Superior temporal gyrus (tissue), 1 donor: ENCODE measurements around the gene KRTAP10-10.
"Not testable (repeated sequence)": the region's sequence is repeated elsewhere in the genome, so short reads cannot be mapped to it uniquely, and the experiment has no call there.

Experiments used
- DNase-seq: peaks from one replicate; pipeline ENCODE4 v3.0.0-alpha.2; 2016; ENCODE audit errors: extremely low spot score

The KRTAP10-10 gene

DNA sequence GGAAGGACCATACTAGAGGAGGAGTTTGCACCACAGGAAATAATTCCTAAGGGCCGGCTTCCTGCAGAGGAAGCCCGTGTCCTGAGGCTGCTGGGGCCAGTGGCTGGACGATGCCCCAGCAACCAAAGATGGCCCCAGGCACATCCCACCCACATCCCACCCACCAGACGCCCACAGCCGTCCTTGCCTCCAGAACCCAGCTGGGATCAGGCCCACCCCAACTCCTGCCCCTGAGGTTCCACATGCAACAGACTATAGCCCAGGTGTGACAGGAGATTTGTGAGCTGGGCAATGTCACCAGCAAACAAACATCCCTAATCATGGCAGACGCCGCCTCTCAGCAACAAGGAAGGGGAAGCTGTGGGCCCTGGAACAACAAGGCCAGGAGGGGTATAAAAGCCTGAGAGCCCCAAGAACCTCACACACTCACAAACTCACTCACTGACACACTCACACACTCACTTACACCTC is 10.4 kb upstream of the KRTAP10-10 start, which contains the start of gene KRTAP10-9:
Gene KRTAP10-9 (plus strand): TSS at position 421 of the 471 bp plus-strand sequence. CDS start 79 bp downstream, outside the sequence.
- no peak for DNase-seq

GRCh38 chr21:44627181-44627822 is 9.9 kb upstream of the KRTAP10-10 start:
- DNase-seq, result not testable (repeated sequence)

DNA sequence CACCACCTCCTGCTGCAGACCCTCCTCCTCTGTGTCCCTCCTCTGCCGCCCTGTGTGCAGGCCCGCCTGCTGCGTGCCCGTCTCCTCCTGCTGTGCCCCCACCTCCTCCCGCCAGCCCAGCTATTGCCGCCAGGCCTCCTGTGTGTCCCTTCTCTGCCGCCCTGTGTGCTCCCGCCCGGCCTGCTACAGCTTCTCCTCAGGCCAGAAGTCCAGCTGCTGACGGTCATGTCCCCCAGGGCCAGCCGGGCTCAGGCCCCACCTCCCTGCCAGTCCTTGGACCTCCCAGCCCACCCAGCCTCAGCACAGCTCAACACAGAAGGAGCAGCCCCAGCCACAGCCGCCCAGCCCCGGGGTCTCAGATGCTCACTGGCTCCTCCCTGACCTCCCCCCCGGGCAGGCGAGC is 9.3 kb upstream of the KRTAP10-10 start:
- DNase-seq, result not testable (repeated sequence)

- DNase-seq, result no peak
These were observed 8.3 kb upstream of the KRTAP10-10 start for GRCh38 chr21:44628707-44629391.

DNA sequence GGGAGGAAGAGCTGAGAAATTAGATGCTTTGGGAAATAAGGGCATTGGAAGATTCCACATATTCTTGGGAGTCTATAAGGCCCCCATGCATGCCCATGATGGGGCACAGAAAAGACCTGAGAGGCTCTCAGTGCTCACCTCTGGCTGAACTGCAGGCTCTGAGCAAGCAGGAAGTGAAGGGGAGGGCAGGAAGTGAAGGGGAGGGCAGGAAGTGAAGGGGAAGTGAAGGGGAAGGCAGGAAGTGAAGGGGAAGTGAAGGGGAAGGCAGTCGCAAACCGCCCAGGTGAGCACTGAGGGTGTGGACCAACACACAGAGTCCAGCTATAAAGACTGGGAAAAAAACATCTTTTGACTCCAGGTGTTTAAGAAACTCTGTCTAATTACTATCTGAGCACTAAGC is 6.7 kb upstream of the KRTAP10-10 start:
- DNase-seq, result no peak

- DNase-seq, result no peak
These were observed 5.1 kb upstream of the KRTAP10-10 start for GRCh38 chr21:44632067-44632466.

- DNase-seq, result no peak
These were observed 743 bp upstream of the KRTAP10-10 start for GRCh38 chr21:44636209-44637017.

DNA sequence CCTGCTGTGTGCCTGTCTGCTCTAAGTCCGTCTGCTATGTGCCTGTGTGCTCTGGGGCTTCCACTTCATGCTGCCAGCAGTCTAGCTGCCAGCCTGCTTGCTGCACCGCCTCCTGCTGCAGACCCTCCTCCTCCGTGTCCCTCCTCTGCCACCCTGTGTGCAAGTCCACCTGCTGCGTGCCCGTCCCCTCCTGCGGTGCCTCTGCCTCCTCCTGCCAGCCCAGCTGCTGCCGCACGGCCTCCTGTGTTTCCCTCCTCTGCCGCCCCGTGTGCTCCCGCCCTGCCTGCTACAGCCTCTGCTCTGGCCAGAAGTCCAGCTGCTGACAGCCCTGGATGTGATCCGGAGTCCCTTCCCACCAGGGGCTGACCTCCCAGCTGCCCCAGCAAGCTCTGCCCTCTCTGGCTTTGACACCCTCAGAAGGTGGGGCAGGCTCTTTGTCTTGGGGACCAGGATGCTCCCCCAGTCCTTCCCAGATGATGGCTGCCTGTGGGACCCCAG is 744 bp downstream of the KRTAP10-10 start:
- DNase-seq, result not testable (repeated sequence)

DNA sequence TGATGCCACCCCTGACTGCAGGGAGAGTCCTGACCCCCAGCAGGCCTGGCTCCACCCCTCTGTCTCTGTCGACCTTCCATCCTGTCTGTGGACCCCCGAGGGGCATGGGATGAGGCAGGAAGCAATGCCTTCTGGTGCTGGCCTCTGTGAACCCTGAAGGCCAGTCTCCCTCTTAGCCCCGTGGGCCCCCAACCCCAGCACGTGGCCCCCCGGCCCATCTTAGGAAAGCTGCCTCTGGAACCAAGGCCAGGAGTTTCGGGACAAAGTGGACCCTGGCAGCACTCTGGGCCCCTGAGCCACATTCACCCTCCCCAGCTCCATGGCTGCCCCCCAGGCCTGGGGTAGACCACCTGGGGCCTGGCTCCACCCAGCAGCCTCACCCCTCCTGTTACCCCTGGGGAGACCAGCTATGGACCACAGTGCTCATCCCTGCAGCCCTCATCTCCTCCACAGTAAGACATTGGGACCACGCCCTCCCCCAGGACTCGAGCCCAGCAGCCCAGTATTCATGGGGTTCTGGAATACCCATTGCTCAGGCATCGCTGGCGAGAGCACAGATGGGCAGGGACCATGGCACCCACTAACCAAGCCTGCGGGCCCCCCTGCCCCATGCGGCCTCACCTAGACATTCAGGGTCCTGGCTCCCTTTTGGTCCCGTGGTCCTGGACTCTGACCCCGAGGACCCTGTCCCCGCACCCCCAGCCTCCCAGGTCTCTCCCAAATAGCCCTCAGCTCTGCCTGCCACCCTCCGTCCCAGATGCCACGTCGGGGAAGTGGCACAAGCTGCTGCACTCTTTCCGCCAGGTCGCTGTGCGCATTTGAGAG is 1.6 kb downstream of the KRTAP10-10 start:
- not testable (repeated sequence) for DNase-seq

GRCh38 chr21:44639331-44639655 is 2.1 kb downstream of the KRTAP10-10 start:
- DNase-seq, result no peak

DNA sequence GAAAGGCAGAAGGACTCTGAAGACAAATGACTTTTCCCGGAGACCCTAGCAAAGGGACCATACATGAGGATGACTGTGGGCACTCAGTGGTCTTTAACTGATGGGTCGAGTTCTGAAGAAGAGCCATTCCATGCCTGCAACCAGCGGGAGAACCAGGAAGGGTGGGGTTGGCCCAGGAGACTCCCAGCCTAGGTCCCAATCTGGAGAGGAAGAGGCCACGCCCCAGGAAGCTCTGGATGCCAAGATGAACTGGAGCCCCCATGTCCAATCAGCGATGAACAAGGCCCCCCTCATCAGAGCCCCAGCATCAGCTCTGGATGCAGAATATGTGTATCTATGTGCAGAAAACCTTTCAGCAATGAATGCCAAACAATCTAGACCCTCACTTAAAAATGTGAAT is 3.6 kb downstream of the KRTAP10-10 start:
- DNase-seq, result no peak

- DNase-seq, result no peak
These were observed 6.7 kb downstream of the KRTAP10-10 start for GRCh38 chr21:44643741-44644310.

GRCh38 chr21:44644878-44645277 is 7.7 kb downstream of the KRTAP10-10 start:
- DNase-seq, result no peak

DNA sequence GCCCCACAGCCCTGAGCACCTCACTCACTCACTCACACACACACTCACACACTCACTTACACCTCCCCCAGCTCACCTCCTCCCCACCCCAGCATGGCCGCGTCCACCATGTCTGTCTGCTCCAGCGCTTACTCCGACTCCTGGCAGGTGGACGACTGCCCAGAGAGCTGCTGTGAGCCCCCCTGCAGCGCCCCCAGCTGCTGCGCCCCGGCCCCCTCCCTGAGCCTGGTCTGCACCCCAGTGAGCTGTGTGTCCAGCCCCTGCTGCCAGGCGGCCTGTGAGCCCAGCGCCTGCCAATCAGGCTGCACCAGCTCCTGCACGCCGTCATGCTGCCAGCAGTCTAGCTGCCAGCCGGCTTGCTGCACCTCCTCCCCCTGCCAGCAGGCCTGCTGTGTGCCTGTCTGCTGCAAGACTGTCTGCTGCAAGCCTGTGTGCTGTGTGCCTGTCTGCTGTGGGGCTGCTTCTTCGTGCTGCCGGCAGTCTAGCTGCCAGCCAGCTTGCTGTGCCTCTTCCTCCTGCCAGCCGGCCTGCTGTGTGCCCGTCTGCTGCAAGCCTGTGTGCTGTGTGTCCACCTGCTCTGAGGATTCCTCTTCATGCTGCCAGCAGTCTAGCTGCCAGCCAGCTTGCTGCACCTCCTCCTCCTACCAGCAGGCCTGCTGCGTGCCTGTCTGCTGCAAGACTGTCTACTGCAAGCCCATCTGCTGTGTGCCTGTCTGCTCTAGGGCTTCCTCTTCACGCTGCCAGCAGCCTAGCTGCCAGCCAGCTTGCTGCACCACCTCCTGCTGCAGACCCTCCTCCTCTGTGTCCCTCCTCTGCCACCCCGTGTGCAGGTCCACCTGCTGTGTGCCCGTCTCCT is 9.4 kb downstream of the KRTAP10-10 start, which contains the start of gene KRTAP10-11:
Gene KRTAP10-11 (plus strand): TSS at position 49 of the 856 bp plus-strand sequence. CDS start 45 bp downstream, at position 94.
- not testable (repeated sequence) for DNase-seq

- DNase-seq, result no peak
These were observed 10.0 kb downstream of the KRTAP10-10 start for GRCh38 chr21:44647222-44647552.

- DNase-seq, result no peak
These were observed 11.6 kb downstream of the KRTAP10-10 start for GRCh38 chr21:44648557-44649311.

DNA sequence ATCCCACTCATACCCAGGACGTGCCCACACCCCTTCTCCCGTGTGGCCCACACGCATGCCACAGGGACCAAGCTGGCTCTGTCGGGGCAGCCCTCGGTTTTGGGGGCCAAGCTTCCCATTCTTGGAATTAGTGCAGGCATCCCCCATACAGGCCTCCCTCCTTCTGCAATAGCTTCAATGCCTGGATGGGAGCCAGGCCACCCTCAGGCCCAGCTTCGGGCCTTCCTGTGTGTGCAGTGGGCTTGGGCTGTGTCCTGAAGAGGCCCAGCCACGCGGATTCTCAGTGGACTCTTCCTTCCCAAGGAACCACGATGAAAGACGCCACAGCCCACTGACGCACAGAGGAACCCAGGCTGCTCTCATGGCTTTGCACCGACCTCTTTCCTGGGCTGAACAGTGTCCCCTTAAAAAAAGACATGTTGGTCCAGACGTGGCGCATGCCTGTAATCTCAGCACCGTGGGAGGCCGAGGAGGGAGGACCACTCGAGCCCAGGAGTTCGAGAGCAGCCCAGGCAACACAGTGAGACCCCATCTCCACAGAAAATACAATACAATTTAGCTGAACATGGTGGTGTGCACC is 12.5 kb downstream of the KRTAP10-10 start:
- DNase-seq, result no peak

- no peak for DNase-seq
These were observed 13.3 kb downstream of the KRTAP10-10 start for GRCh38 chr21:44650265-44650972.
